Measurements from ENCODE around the gene LCE3E.

DNA sequence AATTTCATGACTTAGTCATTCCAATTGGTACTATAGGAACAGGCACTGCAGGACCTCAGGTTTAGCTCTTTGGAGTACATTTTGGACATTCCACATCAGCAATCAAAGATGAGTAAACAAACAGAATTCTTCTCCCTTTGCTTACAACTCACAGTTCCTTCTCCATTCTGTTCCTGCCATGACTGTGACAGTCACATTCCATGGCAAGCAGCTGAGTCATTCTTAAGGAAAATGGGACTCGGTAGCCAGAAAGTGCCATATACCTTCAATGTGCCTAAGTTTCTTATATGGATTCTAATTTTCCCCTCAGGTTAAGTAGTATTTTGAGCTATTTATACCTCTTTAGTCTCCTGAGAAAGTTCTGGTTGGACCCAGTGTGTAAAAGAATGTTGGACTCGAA, 26.7 kb downstream of the LCE3E start:
- TF ChIP-seq EZH2 (IDR thresholded peaks at IDR 0.05; ENCODE audit: borderline replicate concordance, low read depth, low read length, severe bottlenecking): no peak
- TF ChIP-seq, protein P1, sequence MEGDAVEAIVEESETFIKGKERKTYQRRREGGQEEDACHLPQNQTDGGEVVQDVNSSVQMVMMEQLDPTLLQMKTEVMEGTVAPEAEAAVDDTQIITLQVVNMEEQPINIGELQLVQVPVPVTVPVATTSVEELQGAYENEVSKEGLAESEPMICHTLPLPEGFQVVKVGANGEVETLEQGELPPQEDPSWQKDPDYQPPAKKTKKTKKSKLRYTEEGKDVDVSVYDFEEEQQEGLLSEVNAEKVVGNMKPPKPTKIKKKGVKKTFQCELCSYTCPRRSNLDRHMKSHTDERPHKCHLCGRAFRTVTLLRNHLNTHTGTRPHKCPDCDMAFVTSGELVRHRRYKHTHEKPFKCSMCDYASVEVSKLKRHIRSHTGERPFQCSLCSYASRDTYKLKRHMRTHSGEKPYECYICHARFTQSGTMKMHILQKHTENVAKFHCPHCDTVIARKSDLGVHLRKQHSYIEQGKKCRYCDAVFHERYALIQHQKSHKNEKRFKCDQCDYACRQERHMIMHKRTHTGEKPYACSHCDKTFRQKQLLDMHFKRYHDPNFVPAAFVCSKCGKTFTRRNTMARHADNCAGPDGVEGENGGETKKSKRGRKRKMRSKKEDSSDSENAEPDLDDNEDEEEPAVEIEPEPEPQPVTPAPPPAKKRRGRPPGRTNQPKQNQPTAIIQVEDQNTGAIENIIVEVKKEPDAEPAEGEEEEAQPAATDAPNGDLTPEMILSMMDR (IDR thresholded peaks at IDR 0.05; ENCODE audit: extremely low read depth in 1 of 2, insufficient read depth in 1 of 2, low read depth in 1 of 2, low read length in 2 of 2): no peak
- no peak for TF ChIP-seq JUN (IDR thresholded peaks at IDR 0.05; ENCODE audit: borderline replicate concordance, insufficient read depth, insufficient read length, low read depth)
- no peak for TF ChIP-seq POLR2A (IDR thresholded peaks at IDR 0.05; ENCODE audit: low read depth, low read length)
- TF ChIP-seq FOS (IDR thresholded peaks at IDR 0.05; ENCODE audit: borderline replicate concordance, insufficient read depth, low read length): no peak

Data from endothelial cell of umbilical vein (primary cell).